GM19328 (cell line): Measurements from ENCODE around the gene IQGAP2.
"Not testable (repeated sequence)": the region's sequence is repeated elsewhere in the genome, so short reads cannot be mapped to it uniquely, and the experiment has no call there.

Source experiments
- ATAC-seq: cut with Tn5 transposase; IDR thresholded peaks from one replicate; pipeline ENCODE4 v1.9.1; 2021; ENCODE audit warnings: mild to moderate bottlenecking, moderate library complexity; ENCODE audit not compliant: unreplicated experiment

The IQGAP2 gene

GRCh38 chr5:76529464-76530344, 126.6 kb downstream of the IQGAP2 start:
- ATAC-seq: no peak

GRCh38 chr5:76532052-76532451, 129.0 kb downstream of the IQGAP2 start:
- ATAC-seq: no peak

- ATAC-seq: no peak
Measured at GRCh38 chr5:76532973-76533372, 129.9 kb downstream of the IQGAP2 start.

- ATAC-seq: no peak
Measured at GRCh38 chr5:76535577-76535976, 132.5 kb downstream of the IQGAP2 start.

- no peak for ATAC-seq
Measured at GRCh38 chr5:76537073-76537543, 134.0 kb downstream of the IQGAP2 start.

GRCh38 chr5:76542241-76542640, 139.2 kb downstream of the IQGAP2 start:
- no peak for ATAC-seq

GRCh38 chr5:76542887-76543690, 140.0 kb downstream of the IQGAP2 start:
- ATAC-seq: no peak

GRCh38 chr5:76544268-76544926, 141.3 kb downstream of the IQGAP2 start:
- ATAC-seq: no peak

- ATAC-seq: no peak
Measured at GRCh38 chr5:76545184-76545583, 142.1 kb downstream of the IQGAP2 start.

- no peak for ATAC-seq
Measured at GRCh38 chr5:76546497-76547102, 143.5 kb downstream of the IQGAP2 start.

GRCh38 chr5:76547242-76547890, 144.3 kb downstream of the IQGAP2 start:
- peak; percentile 63 for ATAC-seq

GRCh38 chr5:76547891-76548524, 144.9 kb downstream of the IQGAP2 start:
- no peak for ATAC-seq

GRCh38 chr5:76548525-76549229, 145.6 kb downstream of the IQGAP2 start:
- ATAC-seq: no peak

GRCh38 chr5:76550881-76551280, 147.8 kb downstream of the IQGAP2 start:
- not testable (repeated sequence) for ATAC-seq

- ATAC-seq: no peak
Measured at GRCh38 chr5:76552546-76552945, 149.5 kb downstream of the IQGAP2 start.

GRCh38 chr5:76553251-76553650, 150.2 kb downstream of the IQGAP2 start:
- ATAC-seq: no peak

GRCh38 chr5:76555114-76555513, 152.0 kb downstream of the IQGAP2 start:
- no peak for ATAC-seq

GRCh38 chr5:76555717-76556116, 152.6 kb downstream of the IQGAP2 start:
- no peak for ATAC-seq

- peak; percentile 67 for ATAC-seq
Measured at GRCh38 chr5:76556511-76557221, 153.6 kb downstream of the IQGAP2 start.
